ENCODE data around the gene TRIM62.

DNA sequence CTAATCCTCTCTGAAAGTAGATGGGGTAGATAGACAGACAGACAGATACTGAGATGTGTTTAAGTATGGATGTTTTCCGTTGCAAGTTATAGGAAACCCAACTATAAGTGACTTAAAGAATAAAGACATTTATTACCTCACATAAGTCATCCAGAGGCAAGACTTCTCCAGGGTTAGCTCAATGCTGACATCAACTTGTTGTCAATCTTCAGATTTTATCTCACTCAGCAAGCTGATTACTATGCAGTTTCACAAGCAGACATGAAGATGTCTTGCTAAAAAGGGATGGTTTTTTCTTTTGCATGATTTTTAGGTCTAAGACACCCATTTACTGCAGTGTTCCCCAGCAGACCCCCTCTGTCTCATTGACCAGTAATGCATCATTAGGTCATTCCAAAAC is 43.7 kb upstream of the TRIM62 start:
- TF ChIP-seq YY1 (IDR thresholded peaks at IDR 0.05; ENCODE audit: insufficient read depth, insufficient read length) (no peak), ZNF274 (IDR thresholded peaks at IDR 0.05; ENCODE audit: low read depth, low read length) (no peak), SUZ12 (IDR thresholded peaks at IDR 0.05; ENCODE audit: extremely low read depth, insufficient read depth, insufficient read length) (no peak)
